Measurements from ENCODE around the gene MORC2.

GRCh38 chr22:30940685-30941362, 27.8 kb downstream of the MORC2 start:
- TF ChIP-seq CTCF (conservative IDR thresholded peaks at IDR 0.05; ENCODE audit: low read length) (no peak), EZH2phosphoT487 (IDR thresholded peaks at IDR 0.05; ENCODE audit: borderline replicate concordance) (no peak)
